OCI-LY7 (cell line): ENCODE data around the gene CORO2B.

ENCODE experiments used
- EZH2phosphoT487 ChIP-seq: fragments of 200-600 bp; sonication (generic); IDR thresholded peaks from 2 replicates; pipeline ENCODE4 v1.6.1; 2018; ENCODE audit warnings: low read depth, borderline replicate concordance, mild to moderate bottlenecking, mixed run types, antibody characterized with exemption, low read length, moderate library complexity, mixed read lengths
- TF ChIP-seq, protein P1 (sequence below): fragments of 200-600 bp; sonication (generic); conservative IDR thresholded peaks from 2 replicates; pipeline ENCODE4 v1.5.1; 2014; ENCODE audit warnings: mild to moderate bottlenecking, antibody characterized with exemption, low read length, moderate library complexity, mixed read lengths

DNA sequence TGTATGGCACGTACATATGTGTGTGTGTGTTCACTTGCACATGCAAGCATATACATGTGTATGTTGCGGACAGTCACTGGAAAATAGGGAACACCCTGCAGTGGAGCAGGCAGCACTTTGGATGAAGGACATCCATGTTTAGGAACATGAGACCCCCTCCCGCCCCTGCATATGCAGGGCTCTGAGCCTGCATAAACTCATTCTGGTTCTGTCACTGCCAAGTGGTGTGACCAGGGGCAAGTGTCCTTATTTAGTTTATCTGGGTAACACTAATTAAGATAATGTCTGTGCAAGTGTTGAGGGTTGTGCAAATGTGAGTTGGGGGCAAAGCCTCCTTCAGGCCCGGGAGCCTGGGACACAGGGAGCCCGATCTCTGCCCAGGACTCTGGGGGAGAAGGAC is 105.7 kb downstream of the CORO2B start:
- TF ChIP-seq, protein P1, sequence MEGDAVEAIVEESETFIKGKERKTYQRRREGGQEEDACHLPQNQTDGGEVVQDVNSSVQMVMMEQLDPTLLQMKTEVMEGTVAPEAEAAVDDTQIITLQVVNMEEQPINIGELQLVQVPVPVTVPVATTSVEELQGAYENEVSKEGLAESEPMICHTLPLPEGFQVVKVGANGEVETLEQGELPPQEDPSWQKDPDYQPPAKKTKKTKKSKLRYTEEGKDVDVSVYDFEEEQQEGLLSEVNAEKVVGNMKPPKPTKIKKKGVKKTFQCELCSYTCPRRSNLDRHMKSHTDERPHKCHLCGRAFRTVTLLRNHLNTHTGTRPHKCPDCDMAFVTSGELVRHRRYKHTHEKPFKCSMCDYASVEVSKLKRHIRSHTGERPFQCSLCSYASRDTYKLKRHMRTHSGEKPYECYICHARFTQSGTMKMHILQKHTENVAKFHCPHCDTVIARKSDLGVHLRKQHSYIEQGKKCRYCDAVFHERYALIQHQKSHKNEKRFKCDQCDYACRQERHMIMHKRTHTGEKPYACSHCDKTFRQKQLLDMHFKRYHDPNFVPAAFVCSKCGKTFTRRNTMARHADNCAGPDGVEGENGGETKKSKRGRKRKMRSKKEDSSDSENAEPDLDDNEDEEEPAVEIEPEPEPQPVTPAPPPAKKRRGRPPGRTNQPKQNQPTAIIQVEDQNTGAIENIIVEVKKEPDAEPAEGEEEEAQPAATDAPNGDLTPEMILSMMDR = no peak
- no peak for TF ChIP-seq EZH2phosphoT487
